ENCODE measurements around the gene TNFAIP1.

Gene TNFAIP1

DNA sequence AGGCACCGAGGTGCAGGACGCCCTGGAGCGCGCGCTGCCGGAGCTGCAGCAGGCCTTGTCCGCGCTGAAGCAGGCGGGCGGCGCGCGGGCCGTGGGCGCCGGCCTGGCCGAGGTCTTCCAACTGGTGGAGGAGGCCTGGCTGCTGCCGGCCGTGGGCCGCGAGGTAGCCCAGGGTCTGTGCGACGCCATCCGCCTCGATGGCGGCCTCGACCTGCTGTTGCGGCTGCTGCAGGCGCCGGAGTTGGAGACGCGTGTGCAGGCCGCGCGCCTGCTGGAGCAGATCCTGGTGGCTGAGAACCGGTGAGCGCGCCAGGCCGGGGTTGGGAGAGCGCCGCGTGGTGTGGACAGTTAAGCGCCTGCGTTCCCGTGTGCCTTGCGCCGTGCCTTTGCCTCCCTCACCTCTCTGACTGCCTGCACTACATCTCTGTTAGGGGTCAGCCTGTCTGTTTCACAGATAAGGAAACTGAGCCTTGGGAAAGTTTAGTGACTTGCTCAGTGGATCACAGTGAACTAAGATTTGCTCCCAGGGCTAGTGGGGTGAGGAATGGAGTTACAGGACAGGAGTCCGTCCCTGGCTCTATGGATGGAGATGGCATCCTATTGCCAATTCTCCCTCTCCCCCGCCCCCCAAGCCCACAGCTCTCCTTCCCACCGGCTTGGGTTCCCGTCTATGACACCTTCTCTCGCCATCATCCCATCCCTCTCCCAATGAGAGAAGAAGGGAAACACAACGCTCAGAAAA, 36.8 kb downstream of the TNFAIP1 start:
- peak; percentile 23 for DNase-seq

DNA sequence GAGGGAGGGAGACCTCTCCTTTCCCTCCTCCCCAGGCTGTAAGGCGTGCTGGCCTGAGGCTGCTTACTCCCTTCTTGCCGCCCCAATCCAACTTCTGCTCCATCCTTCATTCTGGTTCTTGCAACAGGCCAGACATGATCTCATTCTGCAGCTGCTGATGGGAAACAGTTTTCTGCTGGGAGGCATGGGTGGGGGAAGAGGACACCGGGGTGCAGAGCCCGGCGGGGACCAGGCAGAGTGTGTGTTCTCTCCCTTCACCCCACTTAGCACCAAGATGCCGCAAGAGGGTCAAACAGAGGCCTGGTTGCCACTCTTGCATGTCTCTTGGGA, 37.3 kb downstream of the TNFAIP1 start:
- DNase-seq: no peak

DNA sequence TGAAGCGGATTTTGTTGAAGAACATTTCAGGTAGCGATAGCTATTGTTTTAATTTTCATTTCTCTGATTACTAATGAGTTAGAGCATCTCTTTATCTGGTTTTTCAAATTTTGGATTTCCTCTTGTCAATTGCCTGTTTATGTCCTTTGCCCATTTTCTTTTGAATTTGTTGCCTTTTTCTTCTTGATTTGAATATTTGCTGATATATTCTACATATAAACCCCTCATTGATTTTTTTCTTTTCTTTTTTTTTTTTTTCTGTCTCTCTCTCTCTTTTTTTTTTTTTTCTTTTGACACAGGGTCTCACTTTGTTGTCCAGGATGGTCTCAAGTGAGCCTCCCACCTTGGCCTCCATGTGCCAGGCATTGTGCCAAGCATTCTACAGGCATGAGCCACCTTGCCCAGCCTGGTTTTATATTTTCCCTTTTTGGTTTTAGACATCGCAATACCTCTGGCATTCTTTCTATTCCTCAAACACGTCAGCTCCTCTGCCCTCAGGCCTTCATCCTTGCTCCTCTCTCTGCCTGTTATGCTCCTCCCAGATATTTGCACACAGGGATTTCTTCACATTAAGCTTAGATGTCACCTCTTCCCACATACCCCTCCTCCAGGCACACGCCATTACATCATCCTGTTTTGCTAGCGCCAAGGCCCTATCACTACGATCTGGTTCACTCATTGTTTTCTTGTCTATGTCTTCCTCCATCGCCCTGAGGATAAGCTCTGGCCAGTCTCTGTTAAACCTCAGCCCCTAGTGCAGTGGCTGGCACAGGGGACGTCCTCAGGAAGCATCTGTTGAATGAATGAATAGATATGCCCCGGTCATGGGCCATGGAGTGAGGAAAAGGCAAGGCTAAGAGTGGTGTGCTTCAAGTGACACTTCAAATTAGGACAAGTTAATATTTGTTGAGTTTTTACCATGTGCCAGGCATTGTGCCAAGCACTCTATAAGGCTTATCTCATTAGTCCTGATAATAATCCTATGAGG, 44.5 kb downstream of the TNFAIP1 start:
- DNase-seq: no peak

DNA sequence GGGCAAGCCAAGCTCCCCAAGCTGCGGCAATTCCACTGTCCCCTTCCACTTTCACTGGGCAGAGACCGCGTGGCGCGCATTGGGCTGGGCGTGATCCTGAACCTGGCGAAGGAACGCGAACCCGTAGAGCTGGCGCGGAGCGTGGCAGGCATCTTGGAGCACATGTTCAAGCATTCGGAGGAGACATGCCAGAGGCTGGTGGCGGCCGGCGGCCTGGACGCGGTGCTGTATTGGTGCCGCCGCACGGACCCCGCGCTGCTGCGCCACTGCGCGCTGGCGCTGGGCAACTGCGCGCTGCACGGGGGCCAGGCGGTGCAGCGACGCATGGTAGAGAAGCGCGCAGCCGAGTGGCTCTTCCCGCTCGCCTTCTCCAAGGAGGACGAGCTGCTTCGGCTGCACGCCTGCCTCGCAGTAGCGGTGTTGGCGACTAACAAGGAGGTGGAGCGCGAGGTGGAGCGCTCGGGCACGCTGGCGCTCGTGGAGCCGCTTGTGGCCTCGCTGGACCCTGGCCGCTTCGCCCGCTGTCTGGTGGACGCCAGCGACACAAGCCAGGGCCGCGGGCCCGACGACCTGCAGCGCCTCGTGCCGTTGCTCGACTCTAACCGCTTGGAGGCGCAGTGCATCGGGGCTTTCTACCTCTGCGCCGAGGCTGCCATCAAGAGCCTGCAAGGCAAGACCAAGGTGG, 45.7 kb downstream of the TNFAIP1 start:
- DNase-seq: no peak

DNA sequence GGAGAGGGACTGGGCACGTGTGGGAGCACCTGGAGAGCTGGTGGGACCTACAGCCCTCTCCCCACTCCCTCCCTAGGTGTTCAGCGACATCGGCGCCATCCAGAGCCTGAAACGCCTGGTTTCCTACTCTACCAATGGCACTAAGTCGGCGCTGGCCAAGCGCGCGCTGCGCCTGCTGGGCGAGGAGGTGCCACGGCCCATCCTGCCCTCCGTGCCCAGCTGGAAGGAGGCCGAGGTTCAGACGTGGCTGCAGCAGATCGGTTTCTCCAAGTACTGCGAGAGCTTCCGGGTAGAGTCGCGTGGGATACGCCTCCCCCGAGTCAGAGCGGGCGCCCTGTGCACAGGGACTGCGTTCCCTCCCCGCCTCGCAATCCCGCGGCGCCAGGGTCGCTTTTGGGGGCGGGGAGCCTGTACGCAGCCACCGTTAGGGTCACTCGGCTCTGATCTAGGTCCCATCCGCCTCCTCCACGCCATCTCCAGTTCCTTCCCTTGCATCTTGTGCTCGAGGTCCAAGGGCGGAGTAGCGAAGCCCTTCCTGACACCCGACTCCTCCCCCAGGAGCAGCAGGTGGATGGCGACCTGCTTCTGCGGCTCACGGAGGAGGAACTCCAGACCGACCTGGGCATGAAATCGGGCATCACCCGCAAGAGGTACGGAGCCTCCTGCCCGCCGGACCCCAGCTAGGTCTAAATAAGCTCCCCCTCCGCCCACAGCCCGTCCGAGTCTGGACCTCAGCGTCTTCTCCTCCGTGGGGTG, 48.9 kb downstream of the TNFAIP1 start:
- DNase-seq: peak; percentile 75

DNA sequence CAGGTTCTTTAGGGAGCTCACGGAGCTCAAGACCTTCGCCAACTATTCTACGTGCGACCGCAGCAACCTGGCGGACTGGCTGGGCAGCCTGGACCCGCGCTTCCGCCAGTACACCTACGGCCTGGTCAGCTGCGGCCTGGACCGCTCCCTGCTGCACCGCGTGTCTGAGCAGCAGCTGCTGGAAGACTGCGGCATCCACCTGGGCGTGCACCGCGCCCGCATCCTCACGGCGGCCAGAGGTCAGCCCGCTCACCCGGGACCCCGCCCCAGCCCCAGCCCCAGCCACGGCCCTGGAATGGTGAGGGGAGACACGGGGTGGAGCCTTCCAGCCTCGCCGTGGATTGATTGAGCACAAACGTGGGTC, 49.5 kb downstream of the TNFAIP1 start:
- no peak for DNase-seq

DNA sequence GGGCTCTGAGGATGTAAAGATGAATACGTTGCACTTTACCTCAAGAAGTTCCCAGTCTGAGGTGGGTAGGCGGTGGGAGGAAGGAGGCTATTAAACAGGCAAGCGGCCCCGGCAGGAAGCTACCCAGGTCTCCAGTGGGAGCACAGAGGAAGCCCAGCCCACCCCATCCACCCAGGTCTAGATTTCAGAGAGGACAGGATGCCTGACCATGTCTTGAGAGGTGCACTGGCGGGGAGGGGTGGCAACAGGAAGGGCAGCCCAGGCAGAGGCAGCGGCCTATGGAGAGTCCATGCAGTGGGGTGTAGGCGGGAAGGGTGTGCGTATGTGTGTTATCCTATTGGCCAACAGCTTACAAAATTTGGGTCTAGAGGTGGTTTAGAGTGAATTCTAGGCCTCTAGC, 49.8 kb downstream of the TNFAIP1 start:
- no peak for DNase-seq

DNA sequence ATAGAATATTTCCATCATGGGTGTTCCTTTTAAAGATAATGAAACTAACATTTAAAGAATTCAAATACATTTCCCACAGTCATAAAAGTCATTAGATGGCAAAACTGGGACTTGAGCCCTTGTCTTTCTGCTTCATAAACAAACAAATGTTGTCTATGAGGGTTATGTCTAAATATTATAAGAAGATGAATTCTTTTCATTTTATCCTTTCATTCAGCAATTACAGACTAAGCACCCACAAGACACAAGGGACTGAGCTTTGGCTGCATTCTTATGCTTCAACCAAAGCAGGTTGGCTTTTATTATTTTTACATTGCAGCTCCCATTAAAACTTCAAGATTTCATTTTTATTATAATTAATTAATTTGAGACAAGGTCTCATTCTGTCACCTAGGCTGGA, 50.8 kb downstream of the TNFAIP1 start:
- DNase-seq: no peak

DNA sequence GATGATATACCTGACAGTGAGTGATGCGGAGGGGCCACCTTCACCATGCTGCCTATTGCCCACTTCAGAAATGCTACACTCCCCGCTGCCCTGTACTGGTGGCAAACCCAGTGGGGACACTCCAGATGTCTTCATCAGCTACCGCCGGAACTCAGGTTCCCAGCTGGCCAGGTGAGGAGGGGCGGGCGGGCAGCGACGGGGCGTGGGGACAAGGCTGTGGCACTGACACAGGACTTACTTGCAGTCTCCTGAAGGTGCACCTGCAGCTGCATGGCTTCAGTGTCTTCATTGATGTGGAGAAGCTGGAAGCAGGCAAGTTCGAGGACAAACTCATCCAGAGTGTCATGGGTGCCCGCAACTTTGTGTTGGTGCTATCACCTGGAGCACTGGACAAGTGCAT, 52.5 kb downstream of the TNFAIP1 start:
- no peak for DNase-seq

DNA sequence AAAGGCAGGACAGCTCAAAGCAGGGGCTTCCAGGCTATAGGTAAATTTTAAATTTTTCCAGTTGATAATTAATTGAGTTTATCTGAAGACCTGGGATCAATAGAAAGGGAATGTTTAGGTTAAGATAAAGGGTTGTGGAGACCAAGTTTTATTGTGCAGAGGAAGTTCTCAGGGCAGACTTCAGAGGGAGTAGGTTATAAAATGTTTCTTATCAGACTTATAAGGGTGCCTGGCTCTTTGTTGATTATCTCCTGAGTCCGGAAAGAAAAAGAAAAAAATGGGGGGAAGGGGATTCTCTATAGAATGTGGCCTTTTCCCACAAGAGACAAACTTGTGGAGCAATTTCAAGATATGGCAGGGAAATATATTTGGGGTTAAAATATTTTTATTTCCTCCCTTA, 54.6 kb downstream of the TNFAIP1 start:
- DNase-seq: no peak

DNA sequence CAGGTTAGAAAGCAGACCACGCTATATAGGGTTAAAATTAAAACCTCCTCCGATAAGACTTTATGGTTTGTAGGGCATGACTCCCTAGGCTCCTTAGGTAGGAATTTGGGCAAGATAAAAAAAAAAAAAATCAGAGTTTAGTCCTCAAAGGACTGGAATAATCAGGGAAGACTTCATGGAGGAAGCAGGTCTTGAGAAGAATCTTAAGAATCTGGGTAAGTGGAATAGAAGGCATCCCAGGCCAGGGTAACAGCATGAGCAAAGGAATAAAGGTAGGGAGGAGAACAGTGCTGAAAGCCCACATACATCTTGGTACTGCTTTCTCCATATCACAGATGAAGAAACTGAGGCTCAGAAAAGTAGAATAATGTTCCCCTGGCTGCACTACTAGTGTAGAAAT, 55.0 kb downstream of the TNFAIP1 start:
- DNase-seq: no peak

DNA sequence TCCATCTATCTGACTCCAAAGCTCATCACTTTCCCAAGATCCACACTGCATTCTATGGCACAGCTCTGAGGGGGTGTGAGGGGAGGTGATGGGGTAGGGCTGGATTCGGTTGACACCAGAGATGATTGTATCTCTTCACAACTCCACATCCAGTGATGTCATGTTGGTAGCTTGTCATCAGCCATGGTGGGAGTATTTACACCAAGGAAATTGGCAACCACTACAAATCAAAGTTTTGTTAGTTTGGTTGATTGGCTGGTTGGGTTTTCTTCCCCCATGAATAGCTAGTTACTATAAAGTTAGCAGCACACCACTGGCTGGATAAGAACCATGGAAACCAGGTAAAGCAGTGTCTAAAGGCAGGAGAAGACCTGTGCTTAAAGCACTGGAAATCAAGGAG, 55.4 kb downstream of the TNFAIP1 start:
- no peak for DNase-seq

DNA sequence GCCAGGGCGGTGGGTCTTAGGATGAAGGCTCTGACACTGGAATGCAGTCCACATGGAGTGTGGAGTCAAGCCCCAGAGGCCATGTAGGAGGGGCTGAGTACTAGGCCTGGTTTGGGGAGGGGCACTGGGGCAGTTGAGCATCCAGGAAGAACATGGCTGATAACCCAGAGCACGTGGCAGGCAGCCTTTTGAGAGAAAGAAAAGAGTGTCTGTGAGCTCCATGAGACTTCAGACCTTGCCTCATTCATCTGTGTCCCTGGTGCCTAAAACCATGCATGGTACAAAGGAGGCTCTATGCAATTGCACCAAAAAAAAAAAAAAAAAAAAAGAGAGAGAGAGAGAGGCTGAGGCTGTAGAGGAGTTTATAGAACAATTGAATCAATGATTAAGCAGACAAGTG, 55.8 kb downstream of the TNFAIP1 start:
- DNase-seq: no peak

DNA sequence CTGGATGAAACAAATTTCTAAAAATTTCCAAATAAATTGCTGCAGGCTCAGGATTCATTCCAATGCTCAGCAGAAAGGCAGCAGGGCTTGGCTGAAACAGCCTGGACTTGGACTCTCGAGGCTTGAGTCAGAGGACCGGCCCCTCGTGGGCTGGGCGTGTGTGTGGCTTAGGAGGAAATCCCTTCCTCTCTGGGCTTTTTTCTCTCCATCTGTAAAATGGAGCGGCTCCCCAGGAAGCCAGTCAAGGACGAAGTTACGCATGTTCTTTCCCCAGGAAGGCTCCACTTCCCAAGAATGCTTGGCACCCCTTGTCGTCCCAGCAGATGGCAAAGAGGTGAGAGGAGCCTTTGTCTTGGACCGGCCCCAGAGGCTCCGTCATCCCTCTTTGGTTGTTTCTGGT, 56.9 kb downstream of the TNFAIP1 start:
- no peak for DNase-seq

DNA sequence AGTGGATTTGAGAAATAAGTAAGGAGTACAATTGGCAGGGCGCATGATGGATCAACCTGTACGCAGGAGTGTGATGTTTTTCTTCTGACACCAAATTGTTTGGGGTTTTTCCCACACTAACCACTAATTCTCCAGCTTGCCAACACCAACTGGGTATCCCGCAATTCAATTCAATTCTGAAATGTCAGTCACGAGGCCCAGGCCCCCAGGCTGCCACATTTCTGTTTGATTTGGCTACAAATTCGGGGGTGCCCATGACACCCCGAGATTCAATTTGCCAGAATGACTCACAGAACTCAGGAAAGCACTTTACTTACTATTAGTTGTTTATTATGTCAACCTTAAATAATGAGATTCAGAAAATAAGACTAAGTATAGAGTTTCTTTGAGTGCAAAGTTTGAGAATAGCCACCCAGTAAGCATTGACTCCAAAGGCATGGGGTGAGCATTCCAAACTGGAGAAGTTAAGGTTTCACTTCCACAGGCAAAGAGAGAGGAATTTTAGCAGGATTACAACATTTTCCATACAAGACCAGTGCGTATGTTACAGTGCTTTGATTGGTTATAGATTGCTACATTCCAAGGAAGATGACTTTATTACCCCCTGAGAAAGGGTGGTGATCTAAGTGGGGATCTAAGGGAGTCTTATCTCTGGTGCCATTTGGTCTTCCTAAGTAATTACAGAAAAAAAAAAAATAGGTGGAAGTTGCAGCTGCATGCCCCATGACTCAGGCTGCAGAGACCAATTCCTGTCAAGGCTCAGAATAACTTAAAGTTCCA, 59.0 kb downstream of the TNFAIP1 start:
- no peak for DNase-seq

DNA sequence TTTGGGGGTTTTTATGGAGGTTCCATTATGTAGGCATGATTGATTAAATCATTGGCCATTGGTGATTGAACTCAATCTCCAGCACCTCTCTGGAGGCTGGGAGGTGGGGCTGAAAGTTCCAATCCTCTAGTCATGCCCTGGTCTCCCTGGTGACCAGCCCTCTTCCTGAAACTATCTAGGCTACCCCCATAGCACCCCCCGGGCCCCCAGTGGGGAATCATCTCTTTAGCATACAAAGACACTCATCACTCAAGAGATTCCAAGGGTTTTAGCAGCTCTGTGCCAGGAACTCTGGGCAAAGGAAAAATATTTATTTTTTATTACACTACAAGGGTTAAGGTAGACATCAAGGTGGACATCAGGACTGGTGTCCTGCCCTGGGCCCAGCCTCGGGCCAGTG, 59.9 kb downstream of the TNFAIP1 start:
- DNase-seq: no peak

DNA sequence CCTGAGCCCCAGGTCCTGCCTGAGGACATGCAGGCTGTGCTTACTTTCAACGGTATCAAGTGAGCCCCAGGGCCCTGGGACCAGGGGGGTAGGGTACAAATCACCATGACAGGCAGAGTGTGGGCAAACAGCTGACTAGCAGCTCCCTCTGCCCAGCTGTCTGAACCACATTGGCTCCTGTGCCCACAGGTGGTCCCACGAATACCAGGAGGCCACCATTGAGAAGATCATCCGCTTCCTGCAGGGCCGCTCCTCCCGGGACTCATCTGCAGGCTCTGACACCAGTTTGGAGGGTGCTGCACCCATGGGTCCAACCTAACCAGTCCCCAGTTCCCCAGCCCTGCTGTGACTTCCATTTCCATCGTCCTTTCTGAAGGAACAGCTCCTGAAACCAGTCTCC, 60.4 kb downstream of the TNFAIP1 start:
- no peak for DNase-seq

All from NCI-H1436 (cell line).